ENCODE measurements around the gene MBNL1.

MBNL1 gene

DNA sequence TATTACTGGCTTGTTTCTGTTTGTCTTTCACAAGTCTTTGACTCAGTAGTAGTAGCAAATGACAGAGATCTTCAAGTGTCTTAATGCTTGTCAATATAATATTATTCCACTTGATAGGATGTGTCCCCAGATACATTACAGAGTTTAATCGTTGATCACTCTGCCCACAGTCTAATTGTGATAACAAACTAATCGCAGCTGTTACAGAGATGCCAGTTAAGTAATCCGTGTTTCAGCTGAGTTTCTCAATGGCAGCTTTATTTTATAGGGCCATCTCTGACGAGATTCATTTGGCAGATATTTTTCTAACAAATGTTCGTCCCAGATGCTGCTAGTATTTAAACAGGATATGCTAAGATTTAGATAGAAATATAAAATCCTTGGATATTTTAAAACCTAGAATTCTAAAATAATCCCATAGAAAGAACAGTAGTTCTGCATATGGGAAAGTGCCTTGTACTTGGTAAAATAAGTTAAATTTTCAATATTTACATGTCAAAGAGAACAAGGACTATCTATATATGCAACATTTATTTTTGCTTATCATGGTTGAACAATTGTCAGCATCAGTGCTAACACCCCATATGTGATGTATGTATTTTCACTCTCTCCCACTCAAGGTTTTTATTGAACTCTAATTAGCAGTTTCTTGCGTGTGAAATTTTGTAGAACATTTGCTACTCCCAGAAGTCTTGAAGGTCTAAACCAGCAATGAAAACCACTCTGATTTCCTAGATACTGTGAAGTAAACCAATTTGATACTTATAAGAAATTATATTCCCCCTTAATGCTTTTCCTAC is 185.5 kb downstream of the MBNL1 start:
- DNase-seq (ENCODE audit: extremely low spot score): no peak
- POLR2A ChIA-PET: no interaction called here
- TF ChIP-seq, protein P1, sequence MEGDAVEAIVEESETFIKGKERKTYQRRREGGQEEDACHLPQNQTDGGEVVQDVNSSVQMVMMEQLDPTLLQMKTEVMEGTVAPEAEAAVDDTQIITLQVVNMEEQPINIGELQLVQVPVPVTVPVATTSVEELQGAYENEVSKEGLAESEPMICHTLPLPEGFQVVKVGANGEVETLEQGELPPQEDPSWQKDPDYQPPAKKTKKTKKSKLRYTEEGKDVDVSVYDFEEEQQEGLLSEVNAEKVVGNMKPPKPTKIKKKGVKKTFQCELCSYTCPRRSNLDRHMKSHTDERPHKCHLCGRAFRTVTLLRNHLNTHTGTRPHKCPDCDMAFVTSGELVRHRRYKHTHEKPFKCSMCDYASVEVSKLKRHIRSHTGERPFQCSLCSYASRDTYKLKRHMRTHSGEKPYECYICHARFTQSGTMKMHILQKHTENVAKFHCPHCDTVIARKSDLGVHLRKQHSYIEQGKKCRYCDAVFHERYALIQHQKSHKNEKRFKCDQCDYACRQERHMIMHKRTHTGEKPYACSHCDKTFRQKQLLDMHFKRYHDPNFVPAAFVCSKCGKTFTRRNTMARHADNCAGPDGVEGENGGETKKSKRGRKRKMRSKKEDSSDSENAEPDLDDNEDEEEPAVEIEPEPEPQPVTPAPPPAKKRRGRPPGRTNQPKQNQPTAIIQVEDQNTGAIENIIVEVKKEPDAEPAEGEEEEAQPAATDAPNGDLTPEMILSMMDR (IDR thresholded peaks at IDR 0.05; ENCODE audit: control extremely low read depth, extremely low read depth, low read depth, missing control alignments): no peak
- CTCF ChIA-PET: no interaction called here

DNA sequence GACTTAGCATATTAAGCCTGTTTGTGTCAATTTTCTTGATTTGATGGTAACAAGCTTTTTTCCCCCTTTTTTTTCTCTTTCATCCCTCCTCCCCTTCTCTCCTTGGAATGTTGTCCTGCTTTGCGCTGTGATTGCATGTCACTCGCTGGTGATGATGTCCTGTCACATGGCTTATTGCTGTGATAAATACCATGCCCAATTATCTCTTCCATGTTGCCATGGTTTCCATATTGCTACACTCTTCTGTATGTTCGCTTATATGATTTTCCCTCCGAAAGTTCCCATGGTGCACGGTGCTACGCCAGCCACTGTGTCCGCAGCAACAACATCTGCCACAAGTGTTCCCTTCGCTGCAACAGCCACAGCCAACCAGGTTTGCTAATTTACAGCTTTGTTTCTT is 187.3 kb downstream of the MBNL1 start:
- POLR2A ChIA-PET: no interaction called here
- CTCF ChIA-PET: interaction anchor here (1.0 to 3.7 kb wide), 5 partner anchors 9 to 272 kb away, joined by 3 to 25 read pairs (median 4); no protein-coding TSS in a partner anchor
- DNase-seq (ENCODE audit: extremely low spot score): no peak
- TF ChIP-seq, protein P1 (IDR thresholded peaks at IDR 0.05; ENCODE audit: control extremely low read depth, extremely low read depth, low read depth, missing control alignments): no peak

DNA sequence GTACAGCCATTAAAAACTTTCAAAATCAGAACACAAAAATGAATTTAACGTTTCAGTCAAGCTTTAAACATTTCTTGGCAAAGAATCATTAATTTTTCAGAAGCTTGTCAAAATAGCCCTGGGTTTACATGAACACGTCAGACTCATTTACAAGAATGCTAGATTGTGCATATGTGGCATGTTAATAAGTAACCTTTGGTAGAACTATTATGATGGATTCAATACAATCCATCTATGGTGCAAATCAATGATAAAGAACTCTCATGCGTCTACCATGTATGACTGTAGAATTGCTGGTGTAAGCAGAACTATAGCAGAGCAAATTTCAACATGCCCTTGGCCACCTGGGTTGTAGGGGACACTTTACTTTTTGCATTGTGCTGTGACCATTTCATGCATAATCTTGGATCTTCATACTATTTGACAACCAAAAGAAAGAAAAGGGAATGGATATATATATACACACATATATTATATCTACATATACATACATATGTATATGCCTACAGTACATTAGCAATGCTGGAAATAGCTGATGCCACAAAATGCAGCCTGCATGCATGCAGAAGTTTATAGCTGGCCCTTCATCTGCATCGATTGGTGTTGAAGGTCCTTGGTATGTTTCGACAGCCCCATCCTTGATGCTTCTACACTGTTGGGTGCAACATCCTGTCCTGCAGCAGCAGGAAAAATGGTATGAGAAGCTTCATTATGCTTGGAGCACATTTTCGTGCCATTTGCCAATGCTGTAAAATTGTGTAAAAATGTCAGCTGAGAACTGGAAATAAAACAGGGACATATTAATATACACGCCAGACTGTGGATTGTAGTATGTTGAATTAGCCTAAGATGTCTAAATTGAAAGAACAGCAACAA is 189.0 kb downstream of the MBNL1 start:
- POLR2A ChIA-PET: no interaction called here
- no peak for DNase-seq (ENCODE audit: extremely low spot score)
- TF ChIP-seq, protein P1 (IDR thresholded peaks at IDR 0.05; ENCODE audit: control extremely low read depth, extremely low read depth, low read depth, missing control alignments): no peak
- CTCF ChIA-PET: interaction anchor here (1.0 to 3.7 kb wide), 5 partner anchors 10 to 314 kb away, joined by 3 to 25 read pairs (median 4); no protein-coding TSS in a partner anchor

DNA sequence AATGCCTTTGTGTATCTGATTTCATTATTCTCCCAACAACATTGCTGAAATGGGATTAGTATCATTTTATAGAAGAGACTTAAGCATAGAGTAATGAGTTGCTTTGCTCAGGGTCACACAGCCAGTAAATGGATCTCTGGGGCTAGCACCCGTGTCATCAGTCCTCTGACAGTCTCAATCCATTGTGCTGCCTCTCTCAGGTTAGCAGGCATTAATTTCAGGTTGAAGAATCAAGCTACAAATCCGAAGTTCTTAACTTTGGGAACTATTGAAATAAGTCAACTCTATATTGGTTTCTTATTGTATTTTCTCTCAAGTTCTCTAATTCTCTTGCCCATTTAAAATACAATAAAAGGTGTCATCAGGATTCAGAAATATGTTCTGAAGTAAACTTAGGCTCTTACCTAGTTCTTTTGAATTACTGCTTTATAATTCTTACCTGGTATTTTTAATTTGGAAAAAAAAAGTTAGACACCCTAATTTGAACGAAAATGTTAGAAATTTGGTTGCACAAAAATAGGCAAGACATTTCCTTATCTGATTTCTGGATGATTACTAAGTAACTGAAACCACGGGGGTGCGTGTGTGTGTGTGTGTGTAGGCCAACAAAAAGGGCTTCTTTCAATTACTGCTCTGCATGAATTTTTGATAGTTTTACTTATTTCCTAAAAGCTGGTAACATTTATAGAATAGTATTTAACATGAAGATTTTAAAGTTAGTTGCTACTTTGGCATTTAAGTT is 189.8 kb downstream of the MBNL1 start:
- ChIA-PET CTCF (interaction anchor here (1.0 to 3.7 kb wide), 5 partner anchors 10 to 315 kb away, joined by 3 to 25 read pairs (median 9); no protein-coding TSS in a partner anchor), POLR2A (no interaction called here)
- DNase-seq (ENCODE audit: extremely low spot score): no peak
- TF ChIP-seq, protein P1 (IDR thresholded peaks at IDR 0.05; ENCODE audit: control extremely low read depth, extremely low read depth, low read depth, missing control alignments): no peak

DNA sequence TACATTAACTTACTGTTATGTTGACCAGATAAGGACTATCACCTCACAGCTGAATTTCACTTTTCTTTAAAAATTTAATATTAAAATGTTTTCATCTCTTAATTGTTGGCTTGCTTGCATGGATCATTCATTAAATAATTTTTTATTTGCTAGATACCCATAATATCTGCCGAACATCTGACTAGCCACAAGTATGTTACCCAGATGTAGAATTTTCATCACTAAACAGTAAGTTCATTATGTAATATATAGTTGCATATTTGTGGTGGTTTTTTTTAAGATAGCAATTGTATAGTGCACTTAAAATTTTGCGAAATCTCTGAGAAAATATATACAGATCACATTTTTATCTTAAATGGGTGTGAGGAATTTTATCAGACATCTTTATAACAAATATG is 190.4 kb downstream of the MBNL1 start:
- no peak for DNase-seq (ENCODE audit: extremely low spot score)
- POLR2A ChIA-PET: no interaction called here
- CTCF ChIA-PET: interaction anchor here (1.4 to 3.7 kb wide), 4 partner anchors 11 to 115 kb away, joined by 3 to 25 read pairs (median 12); no protein-coding TSS in a partner anchor
- TF ChIP-seq, protein P1 (IDR thresholded peaks at IDR 0.05; ENCODE audit: control extremely low read depth, extremely low read depth, low read depth, missing control alignments): no peak

DNA sequence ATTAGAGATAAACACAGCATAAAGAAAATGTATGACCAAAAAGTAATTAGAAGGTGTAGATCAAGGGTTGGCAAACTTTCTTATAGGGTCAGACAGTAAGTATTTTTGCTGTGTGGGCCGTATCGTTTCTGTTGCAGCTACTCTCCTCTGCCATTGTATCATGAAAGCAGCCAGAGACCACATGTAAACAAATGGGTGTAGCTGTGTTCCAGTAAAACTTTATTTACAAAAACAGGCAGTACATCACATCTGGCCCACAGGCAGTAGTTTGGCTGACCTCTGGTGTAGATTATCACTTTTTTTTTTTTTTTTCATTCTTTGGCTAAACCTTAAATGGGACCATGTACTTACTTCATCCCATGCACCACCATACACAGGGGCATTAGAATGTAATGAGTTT is 190.8 kb downstream of the MBNL1 start:
- TF ChIP-seq, protein P1 (IDR thresholded peaks at IDR 0.05; ENCODE audit: control extremely low read depth, extremely low read depth, low read depth, missing control alignments): no peak
- DNase-seq (ENCODE audit: extremely low spot score): no peak
- ChIA-PET POLR2A (no interaction called here), CTCF (interaction anchor here (2.6 to 3.7 kb wide), 2 partner anchors 11 to 13 kb away, joined by 9 to 16 read pairs; no protein-coding TSS in a partner anchor)
